Smooth muscle cell (in vitro differentiated cells): Measurements from ENCODE around the gene RAB33A. TPM values are rescaled to one million over a fixed set of nuclear protein-coding genes. Genes with fewer than 3 reads are reported as not detected.

Source experiments
- DNase-seq: peaks from one replicate; lab custom pipeline; 2025; ENCODE audit not compliant: unreplicated experiment; lab: John Stamatoyannopoulos, UW
- H2AFZ ChIP-seq: fragments of 200-600 bp; sonication (generic); 2 replicates; pipeline ENCODE4 v1.6.0; 2016; ENCODE audit warnings: antibody characterized with exemption, low read depth, mild to moderate bottlenecking
- H3F3A ChIP-seq: fragments of 200-600 bp; sonication (generic); 2 replicates; pipeline ENCODE4 v1.6.0; 2017; ENCODE audit warnings: antibody characterized with exemption, low read depth
- H3K27ac ChIP-seq: fragments of 200-600 bp; sonication (generic); 2 replicates; pipeline ENCODE4 v1.5.1; 2016; ENCODE audit warnings: low read depth, mild to moderate bottlenecking
- H3K27me3 ChIP-seq: fragments of 200-600 bp; sonication (generic); 2 replicates; pipeline ENCODE4 v1.6.1; 2016; ENCODE audit warnings: low read depth, mild to moderate bottlenecking
- H3K36me3 ChIP-seq: fragments of 200-600 bp; sonication (generic); 2 replicates; pipeline ENCODE4 v1.5.1; 2016; ENCODE audit warnings: low read depth
- H3K4me1 ChIP-seq: fragments of 200-600 bp; sonication (generic); 2 replicates; pipeline ENCODE4 v1.5.1; 2016; ENCODE audit warnings: low read depth
- H3K4me2 ChIP-seq: fragments of 200-600 bp; sonication (generic); 2 replicates; pipeline ENCODE4 v1.6.0; 2016; ENCODE audit warnings: mild to moderate bottlenecking
- H3K4me3 ChIP-seq: fragments of 200-600 bp; sonication (generic); 2 replicates; pipeline ENCODE4 v1.5.1; 2016; ENCODE audit warnings: mild to moderate bottlenecking
- H3K79me2 ChIP-seq: fragments of 200-600 bp; sonication (generic); 2 replicates; pipeline ENCODE4 v1.6.0; 2016; ENCODE audit warnings: low read depth, mild to moderate bottlenecking
- H3K9ac ChIP-seq: fragments of 200-600 bp; sonication (generic); 2 replicates; pipeline ENCODE4 v1.6.0; 2016; ENCODE audit warnings: low read depth
- H3K9me3 ChIP-seq: fragments of 200-600 bp; sonication (generic); replicated peaks from 2 replicates; pipeline ENCODE4 v1.5.1; 2016; ENCODE audit warnings: low read depth
- H4K20me1 ChIP-seq: fragments of 200-600 bp; sonication (generic); 2 replicates; pipeline ENCODE4 v1.6.0; 2016; ENCODE audit warnings: low read depth
- WGBS: methylation state at CpG from one replicate; pipeline ENCODE4 v1.1.7; 2016; ENCODE audit warnings: low lambda C conversion rate; 5-methylcytosine and 5-hydroxymethylcytosine counted together
- polyA plus RNA-seq: library from polyadenylated mRNA; unstranded; fragments of >200 nt; fragmentation: Nextera tagmentation; extraction: Ambion mirVana; gene quantifications from 2 replicates; pipeline ENCODE4 v1.2.1, GENCODE V29; 2016
- total RNA-seq: library from RNA; depleted of rRNA; stranded (reverse); fragments of >200 nt; gene quantifications from 2 replicates; pipeline ENCODE4 v1.2.3, GENCODE V29; 2014
- TF ChIP-seq, protein P1 (sequence below): fragments of 200-600 bp; sonication (generic); IDR thresholded peaks from 2 replicates; pipeline ENCODE4 v1.5.1; 2017; ENCODE audit warnings: borderline replicate concordance, mild to moderate bottlenecking, antibody characterized with exemption; ENCODE audit not compliant: insufficient read depth, poor library complexity, severe bottlenecking

Gene RAB33A
- total RNA-seq (0.58 and 1.4 TPM in 2 replicates), polyA plus RNA-seq (2.2 and 2.6 TPM in 2 replicates)

DNA sequence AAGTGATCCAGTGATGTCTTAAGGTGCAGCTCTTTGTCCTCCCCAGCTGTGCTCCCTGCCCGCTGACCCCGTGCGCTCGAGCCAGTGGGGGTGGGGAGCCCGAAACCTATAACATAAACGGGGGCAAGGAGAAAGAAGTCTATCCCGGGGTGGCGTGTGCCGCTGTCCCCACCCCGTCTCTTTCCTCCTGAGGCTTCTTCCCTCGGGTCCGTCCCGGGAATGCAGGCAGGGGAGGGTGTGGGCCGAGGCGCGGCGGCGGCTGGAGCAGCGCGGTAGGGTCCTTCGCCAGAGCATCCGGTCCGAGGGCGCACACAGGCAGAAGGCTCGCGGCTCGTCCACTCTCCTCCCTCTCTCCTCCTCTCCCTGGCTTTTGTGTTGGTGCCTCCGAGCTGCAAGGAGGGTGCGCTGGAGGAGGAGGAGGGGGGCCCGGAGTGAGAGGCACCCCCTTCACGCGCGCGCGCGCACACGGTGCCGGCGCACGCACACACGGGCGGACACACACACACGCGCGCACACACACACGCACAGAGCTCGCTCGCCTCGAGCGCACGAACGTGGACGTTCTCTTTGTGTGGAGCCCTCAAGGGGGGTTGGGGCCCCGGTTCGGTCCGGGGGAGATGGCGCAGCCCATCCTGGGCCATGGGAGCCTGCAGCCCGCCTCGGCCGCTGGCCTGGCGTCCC is at the start of gene RAB33A:
Gene RAB33A, plus strand, starts transcription at position 517 of the 681 bp plus-strand sequence. Its CDS starts 101 bp downstream, at position 618.
- Histone ChIP-seq H3K9me3 (no peaks in the 10 kb centered on the region), H3K9ac (no peak within 1 kb of the TSS), H3K4me2 (peak within 1 kb of the TSS; percentile 85), H2AFZ (peak within 1 kb of the TSS; percentile 69), H3K4me3 (peak within 1 kb of the TSS; percentile 50), H3K4me1 (peaks cover 5% of the 10 kb centered on the region), H3K79me2 (no peaks in the 10 kb centered on the region), H3K27ac (peak within 1 kb of the TSS; percentile 99), H3K36me3 (no peaks in the 10 kb centered on the region), H3F3A (no peaks in the 10 kb centered on the region), H3K27me3 (no peaks in the 10 kb centered on the region), H4K20me1 (no peaks in the 10 kb centered on the region)
- TF ChIP-seq, protein P1, sequence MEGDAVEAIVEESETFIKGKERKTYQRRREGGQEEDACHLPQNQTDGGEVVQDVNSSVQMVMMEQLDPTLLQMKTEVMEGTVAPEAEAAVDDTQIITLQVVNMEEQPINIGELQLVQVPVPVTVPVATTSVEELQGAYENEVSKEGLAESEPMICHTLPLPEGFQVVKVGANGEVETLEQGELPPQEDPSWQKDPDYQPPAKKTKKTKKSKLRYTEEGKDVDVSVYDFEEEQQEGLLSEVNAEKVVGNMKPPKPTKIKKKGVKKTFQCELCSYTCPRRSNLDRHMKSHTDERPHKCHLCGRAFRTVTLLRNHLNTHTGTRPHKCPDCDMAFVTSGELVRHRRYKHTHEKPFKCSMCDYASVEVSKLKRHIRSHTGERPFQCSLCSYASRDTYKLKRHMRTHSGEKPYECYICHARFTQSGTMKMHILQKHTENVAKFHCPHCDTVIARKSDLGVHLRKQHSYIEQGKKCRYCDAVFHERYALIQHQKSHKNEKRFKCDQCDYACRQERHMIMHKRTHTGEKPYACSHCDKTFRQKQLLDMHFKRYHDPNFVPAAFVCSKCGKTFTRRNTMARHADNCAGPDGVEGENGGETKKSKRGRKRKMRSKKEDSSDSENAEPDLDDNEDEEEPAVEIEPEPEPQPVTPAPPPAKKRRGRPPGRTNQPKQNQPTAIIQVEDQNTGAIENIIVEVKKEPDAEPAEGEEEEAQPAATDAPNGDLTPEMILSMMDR = no peak
- no peak for DNase-seq
- WGBS = 43% methylated on average over 45 of the region's 61 CpGs

DNA sequence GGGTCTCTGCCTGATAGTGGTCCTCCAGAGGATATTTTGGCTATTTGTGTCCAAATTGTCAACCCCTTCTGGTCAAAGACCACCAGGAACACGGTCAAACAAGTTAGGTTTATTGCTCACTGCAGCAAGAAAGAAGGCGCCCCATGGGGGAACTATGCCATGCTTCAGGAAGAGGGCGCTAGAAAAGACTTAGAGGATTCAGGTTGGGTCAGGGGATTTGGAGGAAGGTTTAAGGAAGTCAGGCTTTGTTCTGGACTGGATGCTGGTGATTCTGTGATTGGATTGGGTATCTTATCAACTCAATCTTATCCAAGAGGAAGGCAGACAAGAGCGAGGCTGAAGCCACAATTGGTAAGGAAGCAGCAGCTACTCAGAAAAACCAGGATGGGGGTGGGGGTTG is 47.2 kb upstream of the RAB33A start:
- Histone ChIP-seq H4K20me1 (no peaks in the 10 kb centered on the region), H3K4me3 (no peak overlapping the region), H3K4me1 (no peaks in the 10 kb centered on the region), H3K9ac (no peak overlapping the region), H3F3A (no peaks in the 10 kb centered on the region), H3K27ac (peak overlapping the region; percentile 49), H3K36me3 (no peaks in the 10 kb centered on the region), H2AFZ (no peak overlapping the region), H3K79me2 (no peaks in the 10 kb centered on the region), H3K4me2 (no peak overlapping the region), H3K9me3 (no peaks in the 10 kb centered on the region), H3K27me3 (no peaks in the 10 kb centered on the region)
- no peak for DNase-seq
- 56% methylated on average over 4 of the region's 4 CpGs for WGBS
- TF ChIP-seq, protein P1 = no peak

DNA sequence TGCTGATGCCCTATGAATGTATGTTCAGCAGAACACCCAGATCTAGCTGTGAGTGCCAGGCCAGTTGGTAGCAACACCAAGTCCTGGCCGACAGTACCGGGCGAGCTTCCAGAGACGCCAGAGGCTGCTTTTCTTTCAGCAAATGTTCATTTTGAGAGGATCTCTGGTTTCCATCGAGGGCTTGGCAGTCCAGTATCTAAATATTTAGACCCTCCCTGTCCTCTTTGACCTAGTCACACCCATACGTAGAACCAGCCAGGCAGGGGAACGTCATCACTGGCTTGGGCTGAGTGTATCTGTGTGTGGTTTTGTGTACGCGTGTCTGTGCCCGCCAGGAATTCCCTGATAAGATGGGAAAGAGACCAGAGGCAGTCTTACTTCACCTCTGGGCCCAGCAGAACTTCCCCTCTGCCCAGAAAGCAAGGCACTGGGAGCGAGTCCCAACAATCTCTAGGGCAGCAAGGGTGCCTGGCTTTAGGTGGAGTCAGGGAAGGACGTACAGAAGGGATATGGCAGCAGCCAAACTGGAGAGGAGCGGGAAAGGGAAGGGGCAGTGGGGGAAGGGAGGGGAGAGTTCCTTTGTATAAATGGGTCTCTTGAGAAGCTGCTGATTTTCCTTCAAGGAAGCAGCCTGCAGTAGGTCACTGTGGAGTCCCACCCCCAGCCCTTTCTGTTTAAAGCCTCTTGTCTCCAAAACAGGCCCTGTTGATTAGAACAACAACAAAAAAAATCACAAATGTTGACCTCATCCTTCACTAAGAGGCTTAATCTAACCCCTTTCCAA is 46.5 kb upstream of the RAB33A start:
- Histone ChIP-seq H3K4me1 (no peaks in the 10 kb centered on the region), H3K79me2 (no peaks in the 10 kb centered on the region), H3K27ac (peak overlapping the region; percentile 49), H3K27me3 (no peaks in the 10 kb centered on the region), H3K9ac (no peak overlapping the region), H4K20me1 (no peaks in the 10 kb centered on the region), H3K9me3 (no peaks in the 10 kb centered on the region), H3K36me3 (no peaks in the 10 kb centered on the region), H3F3A (no peaks in the 10 kb centered on the region), H3K4me2 (no peak overlapping the region), H3K4me3 (no peak overlapping the region), H2AFZ (no peak overlapping the region)
- 59% methylated on average over 13 of the region's 13 CpGs for WGBS
- TF ChIP-seq, protein P1 = no peak
- DNase-seq = no peak
